ENCODE results near the gene PITPNM2. TPM values are rescaled to one million over a fixed set of nuclear protein-coding genes. Genes with fewer than 3 reads are reported as not detected.

Gene PITPNM2
- total RNA-seq, 2 experiments from 2014 or later, result 0.42 to 0.73 TPM

GRCh38 chr12:123134826-123135225 lies 16.1 kb downstream of the PITPNM2 start:
- BruUV-seq (replicated peaks), result no TSS peak
- intact Hi-C loops (cut with micrococcal nuclease; ENCODE audit: unreplicated experiment), result no loop called here
- Histone ChIP-seq H4K20me1 (ENCODE audit: insufficient read depth, low read length) (no peaks in the 10 kb centered on the region), H3K4me1 (ENCODE audit: insufficient read depth, low read length, poor library complexity, severe bottlenecking) (peaks cover 11% of the 10 kb centered on the region), H3K36me3 (ENCODE audit: insufficient read depth, low read length) (no peaks in the 10 kb centered on the region), H3K27ac (ENCODE audit: low read depth, low read length, poor library complexity, severe bottlenecking) (no peak overlapping the region), H3K4me2 (ENCODE audit: low read length) (no peak overlapping the region), H3K9me2 (ENCODE audit: insufficient read depth, low read length) (no peaks in the 10 kb centered on the region), H3K79me2 (ENCODE audit: insufficient read depth, low read depth, low read length) (no peaks in the 10 kb centered on the region), H3K4me3 (ENCODE audit: low read depth, low read length, poor library complexity, severe bottlenecking) (no peak overlapping the region), H3K9me3 (ENCODE audit: low read length) (no peaks in the 10 kb centered on the region), H2AFZ (ENCODE audit: low read length) (no peak overlapping the region)
- no peak for TF ChIP-seq EZH2phosphoT487 (IDR thresholded peaks at IDR 0.05; ENCODE audit: borderline replicate concordance, low read depth, low read length)
- no peak for TF ChIP-seq CTCF (conservative IDR thresholded peaks at IDR 0.05; ENCODE audit: low read length)
- no peak for DNase-seq (ENCODE audit: low spot score)
- CTCF ChIA-PET (ENCODE audit: unreplicated experiment), result interaction anchor here (0.5 kb wide), 1 partner anchor 748 kb away, joined by 3 read pairs; no protein-coding TSS in a partner anchor
- POLR2A ChIA-PET, result interaction anchor here (0.6 to 1.1 kb wide), 2 partner anchors 28 to 646 kb away, joined by 3 to 6 read pairs; no protein-coding TSS in a partner anchor

- no peak overlapping the region for H3K4me2 ChIP-seq (ENCODE audit: low read length)
- H3K4me3 ChIP-seq (ENCODE audit: low read depth, low read length, poor library complexity, severe bottlenecking), result no peak overlapping the region
- H4K20me1 ChIP-seq (ENCODE audit: insufficient read depth, low read length), result no peaks in the 10 kb centered on the region
- intact Hi-C loops (cut with micrococcal nuclease; ENCODE audit: unreplicated experiment), result no loop called here
- H3K9me2 ChIP-seq (ENCODE audit: insufficient read depth, low read length), result no peaks in the 10 kb centered on the region
- H3K4me1 ChIP-seq (ENCODE audit: insufficient read depth, low read length, poor library complexity, severe bottlenecking), result peaks cover 11% of the 10 kb centered on the region
- H3K79me2 ChIP-seq (ENCODE audit: insufficient read depth, low read depth, low read length), result no peaks in the 10 kb centered on the region
- no peaks in the 10 kb centered on the region for H3K36me3 ChIP-seq (ENCODE audit: insufficient read depth, low read length)
- H3K27ac ChIP-seq (ENCODE audit: low read depth, low read length, poor library complexity, severe bottlenecking), result no peak overlapping the region
- POLR2A ChIA-PET, result interaction anchor here (1.1 kb wide), 1 partner anchor 27 kb away, joined by 3 read pairs; no protein-coding TSS in a partner anchor
- no peak overlapping the region for H2AFZ ChIP-seq (ENCODE audit: low read length)
- DNase-seq (ENCODE audit: low spot score), result no peak
- BruUV-seq (replicated peaks), result no TSS peak
- no peak for TF ChIP-seq CTCF (conservative IDR thresholded peaks at IDR 0.05; ENCODE audit: low read length)
- no peak for TF ChIP-seq EZH2phosphoT487 (IDR thresholded peaks at IDR 0.05; ENCODE audit: borderline replicate concordance, low read depth, low read length)
- CTCF ChIA-PET (ENCODE audit: unreplicated experiment), result no interaction called here
- no peaks in the 10 kb centered on the region for H3K9me3 ChIP-seq (ENCODE audit: low read length)
Measured at GRCh38 chr12:123134271-123134671, 16.6 kb downstream of the PITPNM2 start.

GRCh38 chr12:123133701-123134100 lies 17.2 kb downstream of the PITPNM2 start:
- Histone ChIP-seq H3K4me2 (ENCODE audit: low read length) (no peak overlapping the region), H4K20me1 (ENCODE audit: insufficient read depth, low read length) (no peaks in the 10 kb centered on the region), H3K9me2 (ENCODE audit: insufficient read depth, low read length) (no peaks in the 10 kb centered on the region), H2AFZ (ENCODE audit: low read length) (no peak overlapping the region), H3K79me2 (ENCODE audit: insufficient read depth, low read depth, low read length) (no peaks in the 10 kb centered on the region), H3K27ac (ENCODE audit: low read depth, low read length, poor library complexity, severe bottlenecking) (no peak overlapping the region), H3K4me1 (ENCODE audit: insufficient read depth, low read length, poor library complexity, severe bottlenecking) (peaks cover 11% of the 10 kb centered on the region), H3K4me3 (ENCODE audit: low read depth, low read length, poor library complexity, severe bottlenecking) (no peak overlapping the region), H3K9me3 (ENCODE audit: low read length) (no peaks in the 10 kb centered on the region), H3K36me3 (ENCODE audit: insufficient read depth, low read length) (no peaks in the 10 kb centered on the region)
- no TSS peak for BruUV-seq (replicated peaks)
- intact Hi-C loops (cut with micrococcal nuclease; ENCODE audit: unreplicated experiment), result no loop called here
- ChIA-PET CTCF (ENCODE audit: unreplicated experiment) (no interaction called here), POLR2A (no interaction called here)
- DNase-seq (ENCODE audit: low spot score), result no peak
- no peak for TF ChIP-seq EZH2phosphoT487 (IDR thresholded peaks at IDR 0.05; ENCODE audit: borderline replicate concordance, low read depth, low read length)
- no peak for TF ChIP-seq CTCF (conservative IDR thresholded peaks at IDR 0.05; ENCODE audit: low read length)

Data from OCI-LY7 (cell line).